ENCODE results near the gene BMAL1. TPM values are rescaled to one million over a fixed set of nuclear protein-coding genes. Genes with fewer than 3 reads are reported as not detected.

BMAL1 gene
- total RNA-seq, 5 donors from 2014 or later (not counting 1 experiment from before 2014, with no cell fraction given), result 67.9 to 99.2 (median 72.1) TPM

DNA sequence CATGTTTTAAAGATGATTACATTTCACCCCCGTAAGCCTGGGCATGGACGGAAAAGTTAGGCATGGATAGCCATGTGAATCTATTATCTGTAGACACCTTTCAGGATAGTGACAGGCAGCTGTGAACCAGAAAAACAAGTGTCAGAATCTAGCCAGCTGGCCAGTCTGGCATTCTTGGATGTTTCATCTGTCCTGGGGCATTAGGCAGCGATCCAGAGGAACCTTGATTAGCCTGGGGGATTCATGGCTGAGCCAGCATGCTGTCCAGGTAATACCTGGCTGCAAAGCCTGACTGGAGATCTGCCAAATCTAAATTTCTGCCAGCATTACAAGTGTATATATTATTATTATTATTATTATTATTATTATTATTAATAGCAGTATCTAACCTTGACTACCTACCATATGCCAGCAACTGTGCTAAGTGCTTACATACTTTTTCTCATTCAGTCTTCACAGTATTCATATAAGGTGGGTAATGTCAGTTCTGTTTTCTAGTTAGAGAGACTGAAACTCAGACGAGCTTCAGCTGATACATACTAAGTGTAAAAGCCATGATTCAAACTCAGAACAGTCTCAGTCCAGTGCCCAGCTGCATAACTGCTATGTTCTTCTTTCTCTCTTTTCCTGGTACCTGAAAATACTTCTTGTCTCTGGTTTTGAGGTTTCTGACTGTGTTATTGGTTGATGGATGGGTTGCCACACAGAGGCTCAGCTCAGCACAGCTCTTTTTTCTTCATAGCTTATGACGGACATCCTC lies 12.8 kb downstream of the BMAL1 start:
- peaks cover 14% of the 10 kb centered on the region for H3K36me3 Mint-ChIP-seq
- ChIA-PET CTCF (interaction anchor here in 1 of 2 donors (0.9 kb wide), 1 partner anchor 45 kb away, joined by 3 read pairs; no protein-coding TSS in a partner anchor), POLR2A (interaction anchor here in 1 of 2 donors (1.0 kb wide), 1 partner anchor 76 kb away, joined by 3 read pairs; no protein-coding TSS in a partner anchor)
- Histone ChIP-seq H3K9me3 (no peaks in the 10 kb centered on the region), H3K4me1 (ENCODE audit: control insufficient read depth in 1 of 2, extremely low read depth in 1 of 2, insufficient read depth in 2 of 2, low read length in 2 of 2) (peaks cover 3 to 30% of the 10 kb centered on the region in 2 experiments), H3K27ac (ENCODE audit: low read length) (no peak overlapping the region), H3K4me3 (ENCODE audit: control insufficient read depth in 1 of 2, extremely low read depth in 1 of 2, low read length in 1 of 2) (no peak overlapping the region), H3K36me3 (ENCODE audit: control insufficient read depth in 2 of 2, extremely low read depth in 1 of 2, insufficient read depth in 1 of 2, low read length in 1 of 2) (no peaks in the 10 kb centered on the region), H3K27me3 (replicated peaks in 1 of 2; ENCODE audit: control insufficient read depth in 2 of 2, extremely low read depth in 1 of 2, insufficient read depth in 2 of 2, low read length in 1 of 2) (no peaks in the 10 kb centered on the region)
- peak overlapping the region in 1 of 3 donors; percentile 22 for H3K4me3 Mint-ChIP-seq
- H3K9me3 Mint-ChIP-seq, result no peaks in the 10 kb centered on the region
- 97% methylated on average over 2 of the region's 5 CpGs for WGBS (ENCODE audit: insufficient coverage)
- H3K27ac Mint-ChIP-seq, result no peak overlapping the region
- ATAC-seq (replicated peaks in 1 of 4), result no peak
- DNase-seq, result no peak
- H3K27me3 Mint-ChIP-seq, result no peaks in the 10 kb centered on the region
- H3K4me1 Mint-ChIP-seq, result peaks cover 87 to 94% (median 91%) of the 10 kb centered on the region in 3 donors

GRCh38 chr11:13291361-13291760 lies 13.8 kb downstream of the BMAL1 start:
- no peak for ATAC-seq (replicated peaks in 1 of 4)
- H3K27ac ChIP-seq (ENCODE audit: low read length), result no peak overlapping the region
- H3K36me3 ChIP-seq (ENCODE audit: control insufficient read depth in 2 of 2, extremely low read depth in 1 of 2, insufficient read depth in 1 of 2, low read length in 1 of 2), result no peaks in the 10 kb centered on the region
- no peaks in the 10 kb centered on the region for H3K9me3 ChIP-seq
- no peaks in the 10 kb centered on the region for H3K27me3 ChIP-seq (replicated peaks in 1 of 2; ENCODE audit: control insufficient read depth in 2 of 2, extremely low read depth in 1 of 2, insufficient read depth in 2 of 2, low read length in 1 of 2)
- ChIA-PET POLR2A (interaction anchor here in 1 of 2 donors (0.9 to 1.0 kb wide), 2 partner anchors 36 to 77 kb away, joined by 3 to 4 read pairs; no protein-coding TSS in a partner anchor), CTCF (interaction anchor here in 1 of 2 donors (0.7 to 0.9 kb wide), 2 partner anchors 18 to 44 kb away, joined by 3 read pairs; no protein-coding TSS in a partner anchor)
- Mint-ChIP-seq H3K27me3 (no peaks in the 10 kb centered on the region), H3K27ac (no peak overlapping the region), H3K36me3 (peaks cover 14% of the 10 kb centered on the region), H3K4me1 (peaks cover 92 to 97% (median 94%) of the 10 kb centered on the region in 3 donors), H3K4me3 (peak overlapping the region in 1 of 3 donors; percentile 22), H3K9me3 (no peaks in the 10 kb centered on the region)
- no peak overlapping the region for H3K4me3 ChIP-seq (ENCODE audit: control insufficient read depth in 1 of 2, extremely low read depth in 1 of 2, low read length in 1 of 2)
- no peak for DNase-seq
- WGBS (ENCODE audit: insufficient coverage), result 100% methylated on average over 1 of the region's 3 CpGs
- peaks cover 5 to 38% of the 10 kb centered on the region in 2 experiments for H3K4me1 ChIP-seq (ENCODE audit: control insufficient read depth in 1 of 2, extremely low read depth in 1 of 2, insufficient read depth in 2 of 2, low read length in 2 of 2)

GRCh38 chr11:13291800-13292199 lies 14.2 kb downstream of the BMAL1 start:
- Mint-ChIP-seq H3K4me1 (peaks cover 92 to 97% (median 94%) of the 10 kb centered on the region in 3 donors), H3K36me3 (peaks cover 14% of the 10 kb centered on the region), H3K9me3 (no peaks in the 10 kb centered on the region), H3K27ac (no peak overlapping the region), H3K27me3 (no peaks in the 10 kb centered on the region), H3K4me3 (no peak overlapping the region)
- H3K36me3 ChIP-seq (ENCODE audit: control insufficient read depth in 2 of 2, extremely low read depth in 1 of 2, insufficient read depth in 1 of 2, low read length in 1 of 2), result no peaks in the 10 kb centered on the region
- no peak for ATAC-seq (replicated peaks in 1 of 4)
- ChIA-PET CTCF (interaction anchor here in 1 of 2 donors (0.7 kb wide), 1 partner anchor 18 kb away, joined by 3 read pairs; no protein-coding TSS in a partner anchor), POLR2A (interaction anchor here in 1 of 2 donors (0.7 to 1.0 kb wide), 3 partner anchors 8 to 78 kb away, joined by 3 to 4 read pairs (median 4); no protein-coding TSS in a partner anchor)
- H3K9me3 ChIP-seq, result no peaks in the 10 kb centered on the region
- H3K4me1 ChIP-seq (ENCODE audit: control insufficient read depth in 1 of 2, extremely low read depth in 1 of 2, insufficient read depth in 2 of 2, low read length in 2 of 2), result peaks cover 5 to 43% of the 10 kb centered on the region in 2 experiments
- no peak overlapping the region for H3K27ac ChIP-seq (ENCODE audit: low read length)
- no CpG with 5 or more reads among the region's 3 CpGs for WGBS (ENCODE audit: insufficient coverage)
- DNase-seq, result no peak
- no peak overlapping the region for H3K4me3 ChIP-seq (ENCODE audit: control insufficient read depth in 1 of 2, extremely low read depth in 1 of 2, low read length in 1 of 2)
- H3K27me3 ChIP-seq (replicated peaks in 1 of 2; ENCODE audit: control insufficient read depth in 2 of 2, extremely low read depth in 1 of 2, insufficient read depth in 2 of 2, low read length in 1 of 2), result no peaks in the 10 kb centered on the region

DNA sequence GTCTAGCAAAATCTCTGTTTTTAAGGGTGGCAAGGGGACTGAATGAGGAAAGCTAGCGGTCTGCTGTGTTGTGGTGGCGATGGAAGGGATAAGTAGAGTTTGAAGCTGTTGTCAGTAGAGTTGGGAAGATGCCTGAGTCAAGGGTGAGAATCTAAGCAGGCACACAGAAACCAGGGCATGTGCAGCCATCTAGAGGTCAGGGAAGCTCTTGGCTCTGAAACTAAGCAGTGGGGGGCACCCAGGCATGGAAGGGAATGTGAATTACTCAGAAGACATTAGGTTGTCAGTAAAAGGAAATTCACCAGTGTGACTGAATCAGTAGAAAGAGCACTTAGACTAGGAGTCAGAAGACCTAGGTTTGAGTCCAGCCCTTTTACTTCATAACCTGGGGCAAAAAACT lies 15.4 kb downstream of the BMAL1 start:
- Mint-ChIP-seq H3K27ac (no peak overlapping the region), H3K36me3 (peaks cover 14% of the 10 kb centered on the region), H3K4me3 (no peak overlapping the region), H3K9me3 (no peaks in the 10 kb centered on the region), H3K4me1 (peaks cover 93 to 97% (median 93%) of the 10 kb centered on the region in 3 donors), H3K27me3 (no peaks in the 10 kb centered on the region)
- Histone ChIP-seq H3K27ac (ENCODE audit: low read length) (no peak overlapping the region), H3K9me3 (no peaks in the 10 kb centered on the region), H3K27me3 (replicated peaks in 1 of 2; ENCODE audit: control insufficient read depth in 2 of 2, extremely low read depth in 1 of 2, insufficient read depth in 2 of 2, low read length in 1 of 2) (no peaks in the 10 kb centered on the region), H3K4me1 (ENCODE audit: control insufficient read depth in 1 of 2, extremely low read depth in 1 of 2, insufficient read depth in 2 of 2, low read length in 2 of 2) (peaks cover 2 to 50% of the 10 kb centered on the region in 2 experiments), H3K36me3 (ENCODE audit: control insufficient read depth in 2 of 2, extremely low read depth in 1 of 2, insufficient read depth in 1 of 2, low read length in 1 of 2) (no peaks in the 10 kb centered on the region), H3K4me3 (ENCODE audit: control insufficient read depth in 1 of 2, extremely low read depth in 1 of 2, low read length in 1 of 2) (no peak overlapping the region)
- ChIA-PET POLR2A (no interaction called here), CTCF (no interaction called here)
- DNase-seq (no peak), ATAC-seq (replicated peaks in 1 of 4) (no peak)
- 100% methylated on average over 2 of the region's 2 CpGs for WGBS (ENCODE audit: insufficient coverage)

DNA sequence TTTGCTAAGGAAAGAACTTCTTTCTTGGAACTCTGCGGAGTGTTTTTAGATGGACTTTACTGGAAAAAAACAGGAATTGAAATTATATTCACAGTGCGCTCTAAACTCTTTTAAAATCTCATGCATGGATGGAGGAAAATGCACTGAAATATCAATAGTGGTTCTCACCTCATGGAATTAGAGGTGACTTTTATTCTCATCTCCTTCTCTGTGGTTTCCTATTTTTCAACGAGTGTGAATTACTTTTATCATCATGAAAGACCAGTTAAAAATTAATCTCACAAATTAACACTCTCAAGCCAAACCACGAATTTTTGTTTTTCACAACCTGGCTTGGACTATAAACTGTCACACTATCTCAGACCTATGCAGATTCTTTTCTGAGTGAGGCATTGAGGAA lies 16.6 kb downstream of the BMAL1 start:
- Histone ChIP-seq H3K4me1 (ENCODE audit: control insufficient read depth in 1 of 2, extremely low read depth in 1 of 2, insufficient read depth in 2 of 2, low read length in 2 of 2) (peaks cover 2 to 62% of the 10 kb centered on the region in 2 experiments), H3K4me3 (ENCODE audit: control insufficient read depth in 1 of 2, extremely low read depth in 1 of 2, low read length in 1 of 2) (no peak overlapping the region), H3K9me3 (no peaks in the 10 kb centered on the region), H3K27ac (ENCODE audit: low read length) (no peak overlapping the region), H3K27me3 (replicated peaks in 1 of 2; ENCODE audit: control insufficient read depth in 2 of 2, extremely low read depth in 1 of 2, insufficient read depth in 2 of 2, low read length in 1 of 2) (no peaks in the 10 kb centered on the region), H3K36me3 (ENCODE audit: control insufficient read depth in 2 of 2, extremely low read depth in 1 of 2, insufficient read depth in 1 of 2, low read length in 1 of 2) (peaks cover 0 to 3% of the 10 kb centered on the region in 2 donors)
- Mint-ChIP-seq H3K27ac (no peak overlapping the region), H3K9me3 (no peaks in the 10 kb centered on the region), H3K27me3 (no peaks in the 10 kb centered on the region), H3K36me3 (peaks cover 8% of the 10 kb centered on the region), H3K4me3 (peak overlapping the region in 1 of 3 donors; percentile 45), H3K4me1 (peaks cover 86 to 93% (median 88%) of the 10 kb centered on the region in 3 donors)
- no peak for DNase-seq
- no CpG with 5 or more reads among the region's 4 CpGs for WGBS (ENCODE audit: insufficient coverage)
- no peak for ATAC-seq (replicated peaks in 1 of 4)
- ChIA-PET CTCF (interaction anchor here in 1 of 2 donors (1.1 kb wide), 1 partner anchor 19 kb away, joined by 4 read pairs; no protein-coding TSS in a partner anchor), POLR2A (interaction anchor here in 1 of 2 donors (1.1 kb wide), 1 partner anchor 14 kb away, joined by 3 read pairs; no protein-coding TSS in a partner anchor)

DNA sequence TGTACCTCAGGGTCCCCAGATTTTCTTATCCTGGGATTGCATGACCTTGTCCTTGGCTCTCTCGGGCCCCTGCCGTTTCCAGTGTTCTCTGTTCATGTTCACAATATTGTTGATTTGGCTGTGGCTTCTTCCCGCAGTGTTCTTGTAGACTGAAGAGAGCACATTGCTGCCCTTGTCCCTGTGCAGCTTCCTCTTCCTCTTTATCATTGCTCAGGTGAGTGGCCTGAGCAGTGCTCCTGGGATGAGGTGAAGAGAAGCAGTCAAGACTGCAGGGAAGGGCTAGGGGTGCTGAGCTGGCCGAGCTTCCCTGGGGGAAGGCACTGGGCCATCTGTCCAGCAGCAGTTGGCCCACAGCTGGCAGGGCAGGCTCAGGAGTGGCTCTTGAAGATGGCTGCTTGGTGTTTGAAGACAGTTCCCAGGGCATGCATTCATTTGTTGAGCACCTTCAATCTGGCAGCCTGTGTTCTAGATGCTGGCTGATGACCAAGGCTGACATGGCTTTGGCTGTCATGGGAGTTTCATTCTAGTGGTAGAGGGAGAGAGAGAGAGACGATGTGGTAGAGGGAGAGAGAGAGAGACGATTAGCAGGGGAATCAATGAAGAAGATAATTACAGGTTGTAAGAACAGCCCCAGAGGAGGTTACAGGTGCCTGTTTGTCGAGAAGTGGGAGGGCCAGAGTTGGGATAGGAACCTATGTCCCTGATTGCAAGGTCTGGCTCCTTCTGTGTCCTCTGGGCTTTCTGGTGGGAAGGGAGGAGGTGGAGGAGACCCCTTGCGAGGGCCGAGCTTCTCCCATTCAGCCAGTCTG lies 17.4 kb downstream of the BMAL1 start:
- peak overlapping the region in 1 of 3 donors; percentile 45 for H3K4me3 Mint-ChIP-seq
- peaks cover 78 to 92% (median 80%) of the 10 kb centered on the region in 3 donors for H3K4me1 Mint-ChIP-seq
- Histone ChIP-seq H3K9me3 (no peaks in the 10 kb centered on the region), H3K4me1 (ENCODE audit: control insufficient read depth in 1 of 2, extremely low read depth in 1 of 2, insufficient read depth in 2 of 2, low read length in 2 of 2) (peaks cover 2 to 70% of the 10 kb centered on the region in 2 experiments), H3K27me3 (replicated peaks in 1 of 2; ENCODE audit: control insufficient read depth in 2 of 2, extremely low read depth in 1 of 2, insufficient read depth in 2 of 2, low read length in 1 of 2) (no peaks in the 10 kb centered on the region), H3K27ac (ENCODE audit: low read length) (no peak overlapping the region), H3K4me3 (ENCODE audit: control insufficient read depth in 1 of 2, extremely low read depth in 1 of 2, low read length in 1 of 2) (no peak overlapping the region), H3K36me3 (ENCODE audit: control insufficient read depth in 2 of 2, extremely low read depth in 1 of 2, insufficient read depth in 1 of 2, low read length in 1 of 2) (peaks cover 0 to 5% of the 10 kb centered on the region in 2 donors)
- WGBS (ENCODE audit: insufficient coverage), result 91% methylated on average over 4 of the region's 9 CpGs
- CTCF ChIA-PET, result interaction anchor here in 1 of 2 donors (1.1 to 1.2 kb wide), 2 partner anchors 18 to 38 kb away, joined by 3 to 4 read pairs; no protein-coding TSS in a partner anchor
- H3K27me3 Mint-ChIP-seq, result no peaks in the 10 kb centered on the region
- H3K36me3 Mint-ChIP-seq, result peaks cover 1% of the 10 kb centered on the region
- ATAC-seq (replicated peaks in 1 of 4) (no peak), DNase-seq (no peak)
- H3K9me3 Mint-ChIP-seq, result no peaks in the 10 kb centered on the region
- peak overlapping the region in 1 of 2 donors; percentile 49 for H3K27ac Mint-ChIP-seq
- POLR2A ChIA-PET, result no interaction called here
